GM18870 (cell line): ENCODE results near the gene MST1.

Experiments
- ATAC-seq: cut with Tn5 transposase; IDR thresholded peaks from one replicate; pipeline ENCODE4 v1.9.1; 2021; ENCODE audit warnings: moderate library complexity; ENCODE audit not compliant: unreplicated experiment

The MST1 gene

DNA sequence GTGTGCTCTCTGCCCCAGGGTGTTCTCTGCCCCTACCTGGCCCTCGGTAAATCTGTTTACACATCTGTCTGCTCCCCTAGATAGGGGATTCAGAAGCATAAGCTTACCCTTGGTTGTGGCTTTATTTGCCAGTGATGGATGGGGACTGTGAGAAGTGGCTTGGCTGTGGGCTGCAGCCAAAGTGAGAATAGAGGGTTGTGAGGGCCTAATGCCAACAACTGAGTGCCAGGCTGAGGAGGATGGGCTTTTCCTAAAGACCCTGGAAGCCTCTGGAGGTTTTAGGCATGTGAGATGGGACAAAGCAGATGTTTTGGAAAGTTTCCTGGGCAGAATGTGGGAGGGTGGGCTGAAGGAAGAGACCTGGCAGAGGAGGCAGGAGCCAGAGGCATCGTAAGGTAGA lies 30.6 kb downstream of the MST1 start:
- ATAC-seq, result no peak

DNA sequence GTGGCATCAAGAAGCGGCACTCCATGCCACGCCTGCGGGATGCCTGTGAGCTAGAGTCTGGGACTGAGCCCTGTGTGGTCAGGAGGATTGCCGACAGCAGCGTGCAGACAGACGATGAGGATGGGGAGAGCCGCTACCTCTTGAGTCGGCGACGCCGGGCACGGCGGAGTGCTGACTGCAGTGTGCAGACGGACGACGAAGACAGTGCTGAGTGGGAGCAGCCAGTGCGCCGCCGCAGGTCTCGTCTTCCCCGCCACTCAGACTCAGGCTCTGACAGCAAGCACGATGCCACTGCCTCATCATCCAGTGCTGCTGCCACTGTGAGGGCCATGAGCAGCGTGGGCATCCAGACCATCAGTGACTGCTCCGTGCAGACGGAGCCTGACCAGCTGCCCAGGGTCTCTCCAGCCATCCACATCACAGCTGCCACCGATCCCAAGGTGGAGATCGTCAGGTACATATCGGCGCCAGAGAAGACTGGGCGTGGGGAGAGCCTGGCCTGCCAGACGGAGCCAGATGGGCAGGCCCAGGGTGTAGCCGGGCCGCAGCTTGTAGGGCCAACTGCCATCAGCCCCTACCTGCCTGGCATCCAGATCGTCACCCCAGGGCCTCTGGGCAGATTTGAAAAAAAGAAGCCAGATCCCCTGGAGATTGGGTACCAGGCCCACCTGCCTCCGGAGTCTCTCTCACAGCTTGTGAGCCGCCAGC lies 31.9 kb downstream of the MST1 start:
- ATAC-seq, result no peak

DNA sequence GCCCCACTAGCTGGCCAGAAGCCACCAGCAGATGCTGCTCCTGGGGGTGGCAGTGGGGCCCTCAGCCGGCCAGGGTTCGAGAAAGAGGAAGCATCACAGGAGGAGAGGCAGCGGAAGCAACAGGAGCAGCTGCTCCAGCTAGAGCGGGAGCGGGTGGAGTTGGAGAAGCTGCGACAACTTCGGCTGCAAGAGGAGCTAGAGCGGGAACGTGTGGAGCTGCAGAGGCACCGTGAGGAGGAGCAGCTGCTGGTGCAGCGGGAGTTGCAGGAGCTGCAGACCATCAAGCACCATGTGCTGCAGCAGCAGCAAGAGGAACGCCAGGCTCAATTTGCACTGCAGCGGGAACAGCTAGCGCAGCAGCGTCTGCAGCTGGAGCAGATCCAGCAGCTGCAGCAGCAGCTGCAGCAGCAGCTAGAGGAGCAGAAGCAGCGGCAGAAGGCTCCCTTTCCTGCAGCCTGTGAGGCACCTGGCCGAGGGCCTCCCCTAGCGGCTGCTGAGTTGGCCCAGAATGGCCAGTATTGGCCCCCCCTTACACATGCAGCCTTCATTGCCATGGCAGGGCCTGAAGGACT lies 32.6 kb downstream of the MST1 start:
- no peak for ATAC-seq

DNA sequence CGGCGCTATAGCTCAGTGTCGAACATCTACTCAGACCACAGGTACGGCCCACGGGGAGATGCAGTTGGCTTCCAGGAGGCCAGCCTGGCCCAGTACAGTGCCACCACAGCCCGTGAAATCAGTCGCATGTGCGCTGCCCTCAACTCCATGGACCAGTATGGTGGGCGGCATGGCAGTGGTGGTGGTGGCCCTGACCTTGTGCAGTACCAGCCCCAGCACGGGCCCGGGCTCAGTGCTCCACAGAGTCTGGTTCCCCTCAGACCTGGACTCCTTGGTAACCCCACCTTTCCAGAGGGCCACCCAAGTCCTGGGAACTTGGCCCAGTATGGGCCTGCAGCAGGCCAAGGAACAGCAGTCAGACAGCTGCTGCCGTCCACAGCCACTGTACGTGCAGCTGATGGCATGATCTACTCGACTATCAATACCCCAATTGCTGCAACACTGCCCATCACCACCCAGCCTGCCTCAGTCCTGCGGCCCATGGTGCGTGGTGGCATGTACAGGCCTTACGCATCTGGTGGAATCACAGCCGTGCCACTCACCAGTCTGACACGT lies 33.5 kb downstream of the MST1 start:
- no peak for ATAC-seq

DNA sequence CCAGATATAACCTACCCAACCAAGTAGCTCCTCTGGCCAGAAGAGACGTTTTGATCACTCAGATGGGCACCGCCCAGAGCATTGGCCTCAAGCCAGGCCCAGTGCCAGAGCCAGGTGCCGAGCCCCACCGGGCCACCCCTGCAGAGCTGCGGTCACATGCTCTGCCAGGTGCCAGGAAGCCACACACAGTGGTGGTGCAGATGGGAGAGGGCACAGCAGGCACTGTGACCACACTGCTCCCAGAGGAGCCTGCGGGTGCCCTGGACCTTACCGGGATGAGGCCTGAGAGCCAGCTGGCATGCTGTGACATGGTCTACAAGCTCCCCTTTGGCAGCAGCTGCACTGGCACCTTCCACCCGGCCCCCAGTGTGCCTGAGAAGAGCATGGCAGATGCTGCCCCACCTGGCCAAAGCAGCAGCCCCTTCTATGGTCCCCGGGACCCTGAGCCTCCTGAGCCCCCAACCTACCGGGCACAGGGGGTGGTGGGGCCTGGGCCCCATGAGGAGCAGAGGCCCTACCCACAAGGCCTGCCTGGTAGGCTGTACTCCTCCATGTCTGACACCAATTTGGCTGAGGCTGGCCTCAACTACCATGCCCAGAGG lies 34.2 kb downstream of the MST1 start:
- no peak for ATAC-seq

DNA sequence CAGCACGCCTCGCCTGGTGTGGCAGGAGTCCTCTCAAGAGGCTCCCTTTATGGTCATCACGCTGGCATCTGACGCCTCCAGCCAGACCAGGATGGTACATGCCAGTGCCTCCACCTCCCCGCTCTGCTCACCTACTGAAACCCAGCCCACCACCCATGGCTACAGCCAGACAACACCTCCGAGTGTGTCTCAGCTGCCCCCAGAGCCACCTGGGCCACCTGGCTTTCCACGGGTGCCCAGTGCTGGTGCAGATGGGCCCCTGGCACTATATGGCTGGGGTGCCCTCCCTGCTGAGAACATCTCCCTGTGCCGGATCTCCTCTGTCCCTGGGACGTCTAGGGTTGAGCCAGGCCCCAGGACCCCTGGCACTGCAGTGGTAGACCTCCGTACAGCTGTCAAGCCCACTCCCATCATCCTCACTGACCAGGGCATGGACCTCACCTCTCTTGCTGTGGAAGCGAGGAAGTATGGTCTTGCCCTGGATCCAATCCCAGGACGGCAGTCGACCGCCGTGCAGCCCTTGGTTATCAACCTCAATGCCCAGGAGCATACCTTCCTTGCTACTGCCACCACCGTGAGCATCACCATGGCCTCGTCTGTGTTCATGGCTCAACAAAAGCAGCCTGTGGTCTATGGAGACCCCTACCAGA lies 35.0 kb downstream of the MST1 start:
- ATAC-seq, result no peak

DNA sequence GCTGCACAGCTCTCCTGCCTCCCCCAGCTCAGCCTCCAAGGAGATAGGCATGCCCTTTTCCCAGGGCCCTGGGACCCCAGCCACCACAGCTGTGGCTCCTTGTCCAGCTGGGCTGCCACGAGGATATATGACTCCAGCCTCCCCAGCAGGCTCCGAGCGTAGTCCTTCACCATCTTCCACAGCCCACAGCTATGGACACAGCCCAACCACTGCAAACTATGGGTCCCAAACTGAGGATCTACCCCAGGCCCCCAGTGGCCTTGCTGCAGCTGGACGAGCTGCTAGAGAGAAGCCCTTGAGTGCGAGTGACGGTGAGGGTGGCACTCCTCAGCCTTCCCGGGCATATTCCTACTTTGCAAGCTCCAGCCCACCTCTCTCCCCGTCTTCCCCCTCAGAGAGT lies 35.7 kb downstream of the MST1 start:
- ATAC-seq, result no peak

DNA sequence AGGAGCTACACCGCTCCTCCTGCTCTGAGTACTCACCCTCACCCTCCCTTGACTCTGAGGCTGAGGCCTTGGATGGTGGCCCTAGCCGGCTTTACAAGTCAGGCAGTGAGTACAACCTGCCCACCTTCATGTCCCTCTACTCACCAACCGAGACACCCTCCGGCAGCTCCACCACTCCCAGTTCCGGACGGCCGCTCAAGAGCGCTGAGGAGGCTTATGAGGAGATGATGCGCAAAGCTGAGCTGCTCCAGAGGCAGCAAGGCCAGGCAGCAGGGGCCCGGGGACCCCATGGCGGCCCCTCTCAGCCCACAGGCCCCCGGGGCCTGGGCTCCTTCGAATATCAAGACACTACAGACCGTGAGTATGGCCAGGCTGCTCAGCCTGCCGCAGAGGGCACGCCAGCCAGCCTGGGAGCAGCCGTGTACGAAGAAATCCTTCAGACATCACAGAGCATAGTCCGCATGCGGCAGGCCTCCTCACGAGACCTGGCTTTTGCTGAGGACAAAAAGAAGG lies 36.3 kb downstream of the MST1 start:
- ATAC-seq, result no peak

DNA sequence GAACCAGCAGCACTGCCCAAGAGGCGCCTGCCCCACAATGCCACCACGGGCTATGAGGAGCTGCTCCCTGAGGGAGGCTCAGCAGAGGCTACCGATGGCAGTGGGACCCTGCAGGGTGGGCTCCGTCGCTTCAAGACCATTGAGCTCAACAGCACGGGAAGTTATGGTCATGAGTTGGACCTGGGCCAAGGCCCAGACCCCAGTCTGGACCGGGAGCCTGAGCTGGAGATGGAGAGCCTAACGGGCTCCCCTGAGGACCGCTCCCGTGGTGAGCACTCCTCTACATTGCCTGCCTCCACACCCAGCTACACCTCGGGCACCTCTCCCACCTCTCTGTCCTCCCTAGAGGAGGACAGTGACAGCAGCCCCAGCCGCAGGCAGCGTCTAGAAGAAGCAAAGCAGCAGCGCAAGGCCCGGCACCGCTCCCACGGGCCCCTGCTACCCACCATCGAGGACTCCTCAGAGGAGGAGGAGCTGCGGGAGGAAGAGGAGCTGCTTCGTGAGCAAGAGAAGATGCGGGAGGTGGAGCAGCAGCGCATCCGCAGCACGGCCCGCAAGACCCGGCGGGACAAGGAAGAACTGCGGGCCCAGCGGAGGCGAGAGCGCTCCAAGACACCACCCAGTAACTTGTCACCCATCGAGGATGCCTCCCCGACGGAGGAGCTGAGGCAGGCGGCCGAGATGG lies 36.9 kb downstream of the MST1 start:
- no peak for ATAC-seq

DNA sequence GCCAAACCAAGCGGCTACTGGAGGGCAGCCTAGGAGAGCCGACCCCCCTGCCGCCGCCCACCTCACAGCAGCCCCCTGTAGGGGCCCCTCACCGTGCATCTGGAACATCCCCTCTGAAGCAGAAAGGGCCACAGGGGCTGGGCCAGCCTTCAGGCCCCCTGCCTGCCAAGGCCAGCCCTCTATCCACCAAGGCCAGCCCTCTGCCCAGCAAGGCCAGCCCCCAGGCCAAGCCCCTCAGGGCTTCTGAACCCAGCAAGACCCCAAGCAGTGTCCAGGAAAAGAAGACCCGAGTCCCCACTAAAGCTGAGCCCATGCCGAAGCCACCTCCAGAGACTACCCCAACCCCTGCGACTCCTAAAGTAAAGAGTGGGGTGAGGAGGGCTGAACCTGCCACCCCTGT lies 38.6 kb downstream of the MST1 start:
- ATAC-seq, result no peak

DNA sequence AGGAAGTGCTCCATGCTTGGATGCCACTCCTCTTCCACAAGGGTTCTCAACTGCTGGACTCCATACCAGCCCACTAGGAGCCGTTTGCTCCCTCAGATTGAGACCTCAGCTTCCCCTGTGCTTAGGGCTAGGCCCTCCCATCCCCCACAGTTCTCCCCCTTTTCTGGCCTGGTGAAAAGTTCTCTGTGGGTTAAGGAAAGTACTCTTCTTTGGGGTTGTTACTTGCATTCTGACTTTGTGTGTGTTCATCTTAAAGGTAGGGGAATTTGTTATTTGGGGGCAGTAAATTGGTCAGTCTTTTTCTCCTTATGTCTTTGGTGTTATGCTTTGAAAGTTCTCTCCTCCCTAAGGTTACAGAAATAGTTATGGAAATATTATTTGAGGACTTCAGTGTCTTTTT lies 39.1 kb downstream of the MST1 start:
- no peak for ATAC-seq

DNA sequence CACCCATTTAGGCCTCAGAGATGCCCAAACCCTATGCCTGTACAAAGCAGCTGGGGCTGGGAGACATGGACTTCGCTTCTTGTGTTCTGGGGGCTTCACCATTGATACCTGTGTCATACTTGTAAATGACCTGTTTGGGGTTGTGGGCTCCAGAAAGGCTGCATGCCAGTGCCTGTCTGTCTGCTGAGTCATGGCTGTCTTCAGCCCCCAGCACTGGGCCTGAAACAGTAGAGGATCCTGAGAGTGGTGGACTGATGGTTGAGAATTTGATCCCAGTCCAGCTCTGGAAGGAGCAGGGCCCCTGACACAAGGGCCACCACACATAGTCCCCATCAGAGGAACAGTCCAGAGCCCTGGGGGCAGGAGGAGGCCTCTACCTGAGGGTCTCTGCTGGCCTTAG lies 39.7 kb downstream of the MST1 start:
- ATAC-seq, result no peak

DNA sequence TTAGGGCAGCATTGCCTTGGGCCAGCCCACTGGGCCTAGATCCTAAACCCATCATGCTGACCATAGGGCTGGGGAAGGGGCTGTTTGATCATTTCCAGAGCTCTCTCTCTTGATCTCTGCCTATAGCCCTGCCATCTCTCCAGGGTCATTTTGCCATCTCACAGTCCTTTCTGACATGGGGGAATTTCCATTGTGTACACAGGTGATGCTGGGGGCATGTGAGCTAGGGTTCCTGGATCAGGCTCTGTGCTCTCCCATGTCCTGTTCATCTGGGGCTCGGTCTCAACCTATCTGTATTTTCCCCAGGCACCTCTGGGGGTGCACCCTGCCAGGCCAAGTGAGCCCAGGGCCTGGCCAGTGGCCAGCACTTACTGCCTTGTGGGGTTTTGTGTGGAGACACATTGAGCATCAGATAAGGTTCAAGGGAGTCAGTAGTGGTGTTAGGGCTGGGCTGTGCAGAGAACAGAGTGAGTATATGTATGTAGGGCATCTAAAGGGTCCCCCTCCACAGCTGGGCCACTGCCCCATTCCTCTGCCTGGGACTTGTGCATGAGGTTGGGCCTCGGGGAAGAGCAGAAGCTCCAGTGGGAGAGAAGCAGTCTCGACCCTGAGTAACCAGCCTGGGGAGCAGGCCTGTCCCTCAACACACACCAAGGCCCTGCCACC lies 40.8 kb downstream of the MST1 start:
- no peak for ATAC-seq

DNA sequence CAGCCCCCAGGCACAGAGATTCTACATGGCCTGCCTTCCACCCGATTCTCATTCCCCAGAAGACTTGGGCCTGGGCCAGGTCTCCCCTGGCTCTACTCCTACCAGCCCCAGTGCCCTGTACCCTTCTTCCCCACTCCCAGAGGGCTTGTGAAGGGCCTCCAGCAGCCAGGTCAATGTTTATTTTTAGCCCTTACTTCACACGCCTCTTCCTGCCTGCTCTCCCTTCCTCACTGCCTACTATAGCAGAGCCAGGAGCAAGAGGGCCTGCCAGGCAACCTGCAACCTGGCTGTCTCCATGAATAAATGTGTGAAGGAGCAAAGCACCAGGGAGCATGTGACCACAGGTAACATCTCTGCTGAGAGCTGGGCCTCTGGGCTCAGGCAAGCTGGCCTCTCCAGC lies 41.5 kb downstream of the MST1 start:
- ATAC-seq, result no peak

DNA sequence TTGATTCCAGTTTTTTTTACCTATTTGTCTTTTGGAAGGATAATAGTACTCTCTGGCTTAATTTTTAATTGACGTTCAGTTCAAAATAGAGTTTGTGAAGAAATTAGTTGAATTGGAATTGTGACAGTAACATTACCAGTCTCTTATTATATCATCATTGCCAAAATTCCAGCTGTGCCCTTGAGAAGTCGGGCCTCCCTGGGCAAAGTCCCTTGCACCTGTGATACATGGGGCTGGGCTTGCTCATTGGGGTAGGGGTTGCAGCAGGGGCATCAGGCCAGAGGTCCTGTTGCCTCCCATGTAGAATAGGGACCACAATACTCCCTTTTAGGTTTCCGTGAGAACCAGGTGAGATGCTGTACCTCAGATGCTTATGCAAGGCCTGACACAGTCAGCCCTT lies 43.0 kb downstream of the MST1 start:
- ATAC-seq, result no peak

DNA sequence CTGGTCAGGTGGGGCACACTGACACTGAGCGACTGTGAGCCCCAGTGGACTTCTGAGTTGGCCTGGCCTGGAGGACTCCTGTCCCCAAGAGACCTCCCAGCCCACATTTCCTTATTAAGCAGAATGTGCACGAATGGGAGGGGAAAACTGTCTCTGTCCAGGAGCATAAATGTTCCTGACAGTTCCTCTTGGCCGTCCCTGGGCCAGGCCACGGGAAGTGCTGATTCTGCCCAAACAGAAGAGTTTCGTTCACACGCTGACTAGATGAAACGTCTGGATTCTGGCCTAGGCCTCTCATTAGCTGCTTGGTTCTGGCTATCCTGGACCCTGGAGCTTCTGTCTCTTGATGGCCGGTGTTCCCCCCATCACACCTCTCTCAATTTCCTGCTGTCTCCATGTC lies 44.6 kb downstream of the MST1 start:
- ATAC-seq, result no peak

DNA sequence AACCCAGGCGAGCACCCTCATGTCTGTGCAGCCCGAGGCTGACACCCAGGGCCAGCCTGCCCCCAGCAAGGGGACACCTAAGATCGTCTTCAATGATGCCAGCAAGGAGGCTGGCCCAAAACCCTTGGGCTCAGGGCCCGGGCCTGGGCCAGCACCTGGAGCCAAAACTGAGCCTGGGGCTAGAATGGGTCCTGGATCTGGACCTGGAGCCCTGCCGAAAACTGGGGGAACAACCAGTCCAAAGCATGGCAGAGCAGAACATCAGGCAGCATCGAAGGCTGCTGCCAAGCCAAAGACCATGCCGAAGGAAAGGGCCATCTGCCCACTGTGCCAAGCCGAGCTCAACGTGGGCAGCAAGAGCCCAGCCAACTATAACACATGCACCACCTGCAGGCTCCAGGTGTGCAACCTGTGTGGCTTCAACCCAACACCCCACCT lies 46.5 kb downstream of the MST1 start:
- no peak for ATAC-seq

DNA sequence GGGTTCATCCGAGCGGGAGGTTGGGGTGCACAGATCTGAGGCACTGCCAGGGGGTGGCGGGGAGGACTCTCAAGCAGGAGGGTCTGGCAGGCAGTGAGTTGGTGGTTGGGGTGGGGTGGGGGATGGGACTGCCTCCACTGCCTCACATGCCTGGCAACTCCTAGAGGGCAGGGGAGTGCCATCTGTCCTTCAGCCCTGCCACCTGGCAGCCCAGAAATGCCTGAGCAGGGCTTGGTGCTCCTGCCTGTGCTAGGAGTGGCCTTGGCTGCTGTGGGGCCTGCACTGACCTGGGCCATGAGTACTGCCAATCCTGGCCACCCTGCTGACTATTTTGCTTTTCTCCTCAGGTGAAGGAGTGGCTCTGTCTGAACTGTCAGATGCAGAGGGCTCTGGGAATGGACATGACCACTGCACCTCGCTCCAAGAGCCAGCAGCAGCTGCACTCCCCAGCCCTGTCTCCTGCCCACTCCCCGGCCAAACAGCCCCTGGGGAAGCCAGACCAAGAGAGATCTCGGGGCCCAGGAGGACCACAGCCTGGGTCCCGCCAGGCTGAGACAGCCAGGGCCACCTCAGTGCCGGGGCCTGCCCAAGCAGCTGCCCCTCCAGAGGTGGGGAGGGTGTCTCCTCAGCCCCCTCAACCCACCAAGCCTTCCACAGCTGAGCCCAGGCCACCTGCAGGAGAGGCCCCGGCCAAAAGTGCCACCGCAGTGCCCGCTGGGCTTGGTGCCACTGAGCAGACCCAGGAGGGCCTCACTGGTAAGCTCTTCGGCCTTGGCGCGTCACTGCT lies 47.2 kb downstream of the MST1 start:
- no peak for ATAC-seq

DNA sequence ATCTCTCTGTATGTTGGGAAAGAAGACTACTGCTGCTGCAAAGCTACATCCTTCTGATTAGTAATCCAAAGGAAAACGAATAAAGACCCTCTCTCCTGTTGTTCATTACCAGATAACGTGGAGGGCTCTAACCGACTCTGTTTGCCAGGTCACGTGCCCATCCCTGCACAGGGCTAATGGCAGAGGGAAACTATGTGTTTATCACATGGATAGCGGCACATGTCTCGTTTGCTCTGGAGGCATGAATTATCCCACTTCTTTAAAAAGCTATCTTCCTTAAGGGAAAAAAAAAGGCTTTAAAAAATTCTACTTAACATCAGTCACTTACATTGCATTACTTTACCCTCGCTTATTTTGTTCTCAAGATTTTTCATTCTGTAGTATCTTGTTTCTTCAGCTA lies 48.0 kb downstream of the MST1 start:
- no peak for ATAC-seq

DNA sequence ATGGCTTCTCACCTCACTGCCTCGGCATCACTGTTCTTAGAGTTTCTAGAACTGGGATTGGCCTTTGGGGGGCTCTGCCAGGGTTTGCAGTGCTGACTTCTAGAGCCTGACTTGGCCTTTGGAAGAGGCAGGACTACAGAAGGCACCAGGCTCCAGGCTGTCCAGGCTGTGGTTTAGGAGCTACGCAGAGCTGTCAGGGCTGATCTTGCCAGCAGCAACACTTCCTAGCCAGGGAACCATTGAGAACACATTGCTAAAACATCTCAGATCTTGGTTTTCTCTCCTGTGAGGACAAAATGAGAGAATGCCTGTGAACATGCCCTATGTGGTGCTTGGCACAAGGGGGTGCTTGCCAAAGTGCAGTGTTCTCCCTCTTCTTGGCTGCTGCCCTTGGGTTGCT lies 49.7 kb downstream of the MST1 start:
- no peak for ATAC-seq
